HG03108 (cell line): ENCODE data around the gene VSIG8.
A peak's percentile ranks its signal among the peaks of the same experiment; 100 is the strongest.
"Not testable (repeated sequence)": the region's sequence is repeated elsewhere in the genome, so short reads cannot be mapped to it uniquely, and the experiment has no call there.

Experiments used
- ATAC-seq: cut with Tn5 transposase; IDR thresholded peaks from one replicate; pipeline ENCODE4 v1.9.1; 2021; ENCODE audit warnings: moderate library complexity; ENCODE audit not compliant: unreplicated experiment

VSIG8 gene

GRCh38 chr1:159862557-159862956 lies at the start of gene VSIG8:
TSS of gene VSIG8 (minus strand) at chr1:159862657. CDS start at chr1:159862521, 136 bp downstream.
- no peak for ATAC-seq

GRCh38 chr1:159911326-159912070 lies 49.0 kb upstream of the VSIG8 start:
- ATAC-seq, result no peak

- no peak for ATAC-seq
Measured at GRCh38 chr1:159908031-159908940, 45.8 kb upstream of the VSIG8 start.

GRCh38 chr1:159906960-159907359 lies 44.5 kb upstream of the VSIG8 start:
- no peak for ATAC-seq

- not testable (repeated sequence) for ATAC-seq
Measured at GRCh38 chr1:159904036-159904435, 41.6 kb upstream of the VSIG8 start.

GRCh38 chr1:159902541-159902940 lies 40.1 kb upstream of the VSIG8 start:
- no peak for ATAC-seq

- no peak for ATAC-seq
Measured at GRCh38 chr1:159900755-159901360, 38.4 kb upstream of the VSIG8 start.

GRCh38 chr1:159900086-159900680 lies 37.7 kb upstream of the VSIG8 start, which contains the start of gene CFAP45:
TSS of gene CFAP45 (minus strand) at chr1:159900165. CDS start at chr1:159900098, 67 bp downstream.
- no peak for ATAC-seq

- not testable (repeated sequence) for ATAC-seq
Measured at GRCh38 chr1:159899634-159900033, 37.2 kb upstream of the VSIG8 start.

GRCh38 chr1:159898527-159898926 lies 36.1 kb upstream of the VSIG8 start:
- no peak for ATAC-seq

GRCh38 chr1:159897962-159898361 lies 35.5 kb upstream of the VSIG8 start:
- ATAC-seq, result no peak

- no peak for ATAC-seq
Measured at GRCh38 chr1:159896546-159896930, 34.1 kb upstream of the VSIG8 start.

- ATAC-seq, result no peak
Measured at GRCh38 chr1:159895836-159896545, 33.5 kb upstream of the VSIG8 start.

- no peak for ATAC-seq
Measured at GRCh38 chr1:159895286-159895685, 32.8 kb upstream of the VSIG8 start.

- ATAC-seq, result no peak
Measured at GRCh38 chr1:159892944-159893343, 30.5 kb upstream of the VSIG8 start.

- ATAC-seq, result peak; percentile 75
Measured at GRCh38 chr1:159891275-159892157, 29.1 kb upstream of the VSIG8 start.

GRCh38 chr1:159890390-159890789 lies 27.9 kb upstream of the VSIG8 start:
- no peak for ATAC-seq

- peak; percentile 82 for ATAC-seq
Measured at GRCh38 chr1:159889821-159890252, 27.4 kb upstream of the VSIG8 start.

GRCh38 chr1:159889202-159889601 lies 26.7 kb upstream of the VSIG8 start:
- no peak for ATAC-seq
